Right forelimb (tissue), 1 donor: ENCODE data around the gene ZNF197.
"Not testable (repeated sequence)": the region's sequence is repeated elsewhere in the genome, so short reads cannot be mapped to it uniquely, and the experiment has no call there.

Experiments used
- DNase-seq: peaks from one replicate; pipeline ENCODE4 v3.0.0-alpha.2; 2018

ZNF197 gene

DNA sequence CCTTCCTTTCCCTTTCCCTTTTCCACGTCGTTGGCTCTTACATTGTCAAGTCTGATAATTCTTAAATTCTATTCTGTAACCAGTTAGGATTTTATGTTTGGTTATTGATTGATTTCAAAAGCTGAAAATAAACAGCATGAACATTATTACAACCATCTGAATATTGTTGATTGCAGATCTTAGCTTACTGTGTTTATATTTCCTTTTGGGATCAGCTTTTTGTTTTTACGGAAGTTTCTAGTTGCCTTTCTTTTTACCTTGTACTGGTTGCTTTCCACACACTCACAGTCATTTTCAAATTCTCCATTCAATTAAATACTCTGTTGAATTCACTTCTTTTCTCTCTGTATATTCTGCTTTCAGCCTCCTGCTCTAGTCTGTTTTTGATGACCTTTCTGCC lies 40.3 kb downstream of the ZNF197 start:
- DNase-seq = no peak

DNA sequence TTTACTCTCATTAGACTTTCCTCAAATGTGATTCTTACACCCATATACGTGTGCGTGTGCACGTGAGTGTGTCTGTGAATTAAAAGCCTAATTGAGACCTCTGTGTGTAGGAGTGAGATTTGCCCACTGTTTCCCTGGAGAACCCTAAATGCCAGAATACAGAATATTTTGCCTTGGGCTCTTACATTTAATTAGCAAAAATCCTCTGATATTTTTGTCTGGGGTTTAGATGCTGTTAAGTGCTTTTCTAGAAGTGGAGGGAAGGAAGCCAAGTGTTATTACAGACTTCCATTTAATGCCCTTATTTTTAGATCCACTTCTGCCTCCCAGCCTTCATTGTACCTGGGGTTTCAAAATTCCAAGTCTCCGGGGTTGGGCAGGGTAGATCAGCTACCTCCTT lies 41.5 kb downstream of the ZNF197 start:
- no peak for DNase-seq

DNA sequence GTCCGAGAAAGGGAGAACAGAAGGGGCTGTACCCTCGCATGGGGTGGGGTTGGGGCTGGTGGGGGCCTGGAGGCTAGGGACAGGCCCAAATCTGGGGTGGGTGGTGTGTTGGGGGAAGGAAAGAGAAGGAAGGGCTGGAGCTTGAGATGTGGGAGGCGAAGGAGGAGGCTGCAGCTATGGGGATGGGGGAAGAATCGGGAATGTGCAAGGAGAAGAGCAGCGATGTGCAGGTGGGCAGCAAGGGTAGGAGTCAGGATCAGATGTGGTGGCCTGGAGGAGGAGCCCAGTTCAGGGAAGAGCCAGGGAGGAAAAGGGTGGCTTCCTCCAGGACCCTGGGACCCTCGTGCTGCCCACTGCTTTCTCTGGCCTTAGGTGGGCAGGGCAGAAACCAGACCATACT lies 44.9 kb downstream of the ZNF197 start:
- DNase-seq = no peak

DNA sequence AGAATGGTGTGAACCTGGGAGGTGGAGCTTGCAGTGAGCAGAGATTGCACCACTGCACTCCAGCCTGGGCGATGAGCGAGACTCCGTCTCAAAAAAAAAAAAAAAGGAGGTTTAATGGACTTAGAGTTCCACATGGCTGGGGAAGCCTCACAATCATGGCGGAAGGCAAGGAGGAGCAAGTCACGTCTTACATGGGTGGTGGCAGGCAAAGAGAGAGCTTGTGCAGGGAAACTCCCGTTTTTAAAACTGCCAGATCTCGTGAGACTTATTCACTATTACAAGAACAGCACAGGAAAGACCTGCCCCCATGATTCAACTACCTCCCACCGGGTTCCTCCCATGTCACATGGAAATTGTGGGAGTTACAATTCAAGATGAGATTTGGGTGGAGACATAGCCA lies 48.6 kb downstream of the ZNF197 start:
- not testable (repeated sequence) for DNase-seq

GRCh38 chr3:44674211-44674610 lies 49.4 kb downstream of the ZNF197 start:
- DNase-seq = no peak

DNA sequence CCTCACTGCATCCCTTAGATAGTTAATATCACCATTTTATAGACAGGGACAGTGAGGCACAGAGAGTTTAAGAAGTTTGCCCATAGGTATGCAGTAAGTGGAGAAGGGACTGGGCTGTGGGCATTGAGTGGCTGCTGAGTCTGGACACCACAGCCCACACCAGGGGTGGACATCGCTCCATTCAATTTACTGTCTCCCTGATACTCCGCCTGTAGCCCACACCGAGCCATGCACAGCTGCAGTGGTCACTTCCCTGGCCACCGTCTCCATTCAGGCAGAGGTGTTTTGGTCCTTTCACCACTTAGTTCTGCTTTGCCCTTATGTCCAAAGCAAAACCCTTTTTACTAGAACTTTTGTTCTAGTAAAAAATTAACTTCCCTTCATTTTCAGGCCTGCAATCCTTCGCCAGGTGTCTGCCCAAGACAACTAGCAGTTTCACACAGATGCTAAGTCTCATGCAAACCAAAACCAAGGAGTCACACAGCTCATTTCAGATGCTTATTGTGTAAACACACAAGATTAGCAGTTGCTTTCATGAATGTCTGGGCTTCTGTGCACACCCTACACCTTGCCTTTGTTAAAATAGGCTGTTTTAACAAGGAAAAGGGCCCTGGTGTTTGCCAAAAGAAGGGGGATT lies 53.8 kb downstream of the ZNF197 start:
- no peak for DNase-seq

DNA sequence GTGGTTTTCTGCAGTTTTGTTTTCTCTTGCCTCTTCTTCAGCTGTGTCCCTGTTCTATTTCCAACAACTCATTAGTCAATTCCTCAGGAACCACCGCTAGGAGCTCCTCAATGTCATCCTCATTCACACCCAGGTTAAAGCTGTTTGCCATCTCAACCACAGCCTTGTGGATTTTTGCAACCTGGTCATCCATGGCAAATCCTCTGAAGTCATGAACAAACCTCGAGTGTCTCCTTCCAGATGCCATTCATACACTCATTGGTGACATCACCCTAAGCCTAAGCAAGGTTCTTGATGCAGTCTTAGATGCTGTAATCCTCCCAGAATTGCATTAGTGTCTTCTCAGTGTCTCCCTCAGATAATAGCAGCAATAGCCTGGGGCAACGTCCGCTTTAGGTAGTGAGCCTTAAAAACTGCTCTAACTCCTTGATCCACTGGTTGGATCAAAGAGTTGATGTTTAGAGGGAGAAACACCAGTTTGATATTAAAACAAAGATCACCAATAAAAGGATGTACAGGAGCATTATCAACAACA lies 56.2 kb downstream of the ZNF197 start:
- no peak for DNase-seq

DNA sequence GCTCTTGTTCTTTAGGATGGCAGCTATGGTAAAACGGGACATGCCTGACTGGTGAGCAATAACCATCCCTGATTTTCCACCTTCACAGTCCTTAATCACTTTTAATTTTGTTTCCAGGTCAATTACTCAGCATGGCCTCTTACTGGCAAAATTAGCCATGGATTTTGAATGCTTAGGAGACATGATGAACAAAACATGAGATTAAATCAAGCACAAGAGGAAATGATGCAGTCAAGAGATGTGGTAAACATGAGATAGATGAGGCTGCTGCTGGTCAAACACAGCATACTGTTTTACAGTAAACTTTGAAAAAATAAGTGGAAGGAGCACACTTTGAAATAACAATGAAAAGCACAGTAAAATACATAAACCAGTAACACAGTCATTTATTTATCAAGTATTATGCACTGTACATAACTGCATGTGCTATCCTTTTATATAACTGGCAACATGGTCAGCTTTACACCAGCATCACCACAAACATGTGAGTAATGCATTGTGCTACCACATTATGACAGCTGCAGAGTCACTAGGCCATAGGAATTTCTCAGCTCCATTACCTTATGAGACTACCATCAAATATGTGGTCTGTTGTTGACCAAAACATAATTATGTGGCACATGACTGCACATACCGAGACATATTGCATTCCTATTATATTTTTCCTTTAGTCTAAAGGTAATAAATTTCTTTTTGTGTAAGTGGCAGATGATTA lies 57.5 kb downstream of the ZNF197 start:
- DNase-seq = no peak

DNA sequence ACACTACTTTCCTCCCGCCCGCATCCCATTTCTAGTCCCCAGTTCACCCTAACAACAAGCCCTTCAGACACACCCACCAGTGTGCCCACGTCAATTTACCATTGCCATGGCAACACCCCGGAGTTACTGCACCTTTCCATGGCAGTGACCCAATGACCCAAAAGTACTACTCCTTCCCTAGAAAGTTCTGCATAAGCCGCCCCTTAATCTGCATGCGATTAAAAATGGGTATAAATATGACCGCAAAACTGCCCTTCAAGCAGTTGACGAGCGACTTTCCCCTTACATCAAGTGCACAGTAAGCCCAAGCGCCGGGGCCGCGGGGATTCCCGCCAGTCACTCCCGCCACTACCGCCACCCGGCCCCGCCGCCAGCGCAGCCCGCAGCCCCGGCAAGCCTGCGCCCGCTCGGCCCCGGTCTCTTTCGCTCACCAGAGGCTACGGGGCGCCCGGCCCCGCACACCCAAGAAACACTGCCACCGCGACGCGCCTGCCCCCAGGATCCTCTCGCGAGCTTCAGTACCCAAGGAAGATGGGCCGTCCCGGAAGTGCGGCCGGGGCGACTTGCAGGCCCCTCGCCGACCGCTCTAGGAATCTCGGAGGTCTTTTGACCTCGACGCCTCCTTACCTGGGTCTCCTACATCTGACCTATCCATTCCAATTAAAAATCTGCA lies 60.4 kb downstream of the ZNF197 start:
- DNase-seq = peak; percentile 86

- no peak for DNase-seq
These were observed 63.1 kb downstream of the ZNF197 start for GRCh38 chr3:44687898-44688297.
